ENCODE measurements around the gene MUC4.
"Not testable (repeated sequence)": the region's sequence is repeated elsewhere in the genome, so short reads cannot be mapped to it uniquely, and the experiment has no call there.

The MUC4 gene

DNA sequence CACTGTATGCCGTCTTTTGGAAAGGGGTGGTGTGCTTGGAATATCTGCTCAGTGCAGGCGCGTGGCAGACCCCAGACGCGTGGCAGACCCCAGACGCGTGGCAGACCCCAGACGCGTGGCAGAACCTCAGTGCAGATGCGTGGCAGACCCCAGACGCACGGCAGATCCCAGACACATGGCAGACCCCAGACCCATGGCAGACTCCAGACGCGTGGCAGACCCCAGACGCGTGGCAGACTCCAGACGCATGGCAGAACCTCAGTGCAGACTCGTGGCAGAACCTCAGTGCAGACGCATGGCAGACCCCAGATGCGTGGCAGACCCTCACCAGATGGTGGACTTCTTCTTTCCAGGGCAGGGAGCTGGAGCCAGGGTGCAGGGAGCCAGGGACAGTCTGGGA is 637 bp upstream of the MUC4 start:
- H3K36me3 Mint-ChIP-seq, result peaks cover 2% of the 10 kb centered on the region
- no peaks in the 10 kb centered on the region for H3K9me3 Mint-ChIP-seq
- H3K27ac Mint-ChIP-seq, result no peak overlapping the region
- DNase-seq (ENCODE audit: low spot score in 2 of 2) (no peak), ATAC-seq (ENCODE audit: low read depth) (no peak)
- H3K4me1 Mint-ChIP-seq, result peaks cover 4% of the 10 kb centered on the region
- H3K4me3 Mint-ChIP-seq, result no peak overlapping the region
- peaks cover 26% of the 10 kb centered on the region for H3K27me3 Mint-ChIP-seq

DNA sequence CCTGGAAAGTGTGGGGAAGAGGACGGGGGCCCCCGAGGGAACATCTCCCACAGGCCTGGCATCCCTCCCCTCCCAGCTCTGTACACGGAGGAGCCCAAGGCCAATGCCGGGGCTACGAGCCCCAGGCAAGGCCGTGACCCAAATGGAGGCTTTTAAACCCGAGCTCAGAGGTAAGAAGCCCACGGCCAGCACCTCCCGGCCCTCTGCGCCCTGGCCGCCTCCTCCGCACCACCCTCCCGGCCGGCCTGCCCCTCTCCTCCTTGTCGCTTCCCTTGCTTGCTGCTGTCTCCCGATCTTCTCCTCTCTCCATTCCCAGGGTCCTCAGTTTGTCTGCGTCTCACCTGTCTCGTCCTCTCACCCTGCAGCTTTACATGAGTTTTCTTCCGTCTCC is 1.3 kb downstream of the MUC4 start:
- H3K27ac Mint-ChIP-seq, result no peak overlapping the region
- no peak for DNase-seq (ENCODE audit: low spot score in 2 of 2)

DNA sequence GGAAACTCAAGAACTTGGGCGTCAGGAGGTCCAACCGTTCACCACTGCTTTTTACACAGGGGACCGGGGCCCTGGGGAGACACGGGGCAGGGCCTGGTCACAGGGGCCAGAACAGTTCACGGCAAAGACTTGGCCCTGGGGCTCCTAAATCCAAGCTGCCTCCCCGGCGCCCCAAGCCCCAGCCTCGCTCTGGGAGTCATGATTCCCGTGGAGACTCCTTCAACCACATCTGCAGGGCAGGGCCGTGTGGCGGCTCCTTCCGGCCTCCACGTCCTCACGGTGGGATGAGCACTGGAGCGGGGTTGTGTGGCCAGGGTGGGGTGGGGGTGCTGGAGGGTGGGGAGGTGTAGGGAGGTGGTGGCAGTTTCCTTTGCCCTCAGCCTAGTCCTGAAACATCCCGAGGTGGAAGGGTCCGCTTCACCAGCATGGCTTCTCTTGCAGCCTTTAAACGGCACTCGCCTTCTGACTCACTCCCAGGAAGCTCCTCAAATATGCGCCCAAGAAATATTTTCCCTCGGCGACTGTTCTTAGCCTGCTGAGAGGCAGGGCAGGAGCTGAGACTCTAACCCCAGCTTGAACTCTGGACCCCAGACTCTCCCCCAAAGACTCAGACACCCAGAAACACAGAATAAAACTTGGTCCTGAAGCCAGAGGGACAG is 1.8 kb downstream of the MUC4 start:
- Mint-ChIP-seq H3K27ac (no peak overlapping the region), H3K9me3 (no peaks in the 10 kb centered on the region), H3K36me3 (no peaks in the 10 kb centered on the region), H3K27me3 (peaks cover 33% of the 10 kb centered on the region), H3K4me3 (no peak overlapping the region), H3K4me1 (peaks cover 6% of the 10 kb centered on the region)
- DNase-seq (ENCODE audit: low spot score in 2 of 2) (no peak), ATAC-seq (ENCODE audit: low read depth) (no peak)

More for the DNA sequence above, 1.3 kb downstream of the MUC4 start:
- H3K4me3 Mint-ChIP-seq, result no peak overlapping the region
- H3K9me3 Mint-ChIP-seq, result no peaks in the 10 kb centered on the region
- ATAC-seq (ENCODE audit: low read depth), result no peak
- peaks cover 6% of the 10 kb centered on the region for H3K4me1 Mint-ChIP-seq
- no peaks in the 10 kb centered on the region for H3K36me3 Mint-ChIP-seq
- H3K27me3 Mint-ChIP-seq, result peaks cover 29% of the 10 kb centered on the region

DNA sequence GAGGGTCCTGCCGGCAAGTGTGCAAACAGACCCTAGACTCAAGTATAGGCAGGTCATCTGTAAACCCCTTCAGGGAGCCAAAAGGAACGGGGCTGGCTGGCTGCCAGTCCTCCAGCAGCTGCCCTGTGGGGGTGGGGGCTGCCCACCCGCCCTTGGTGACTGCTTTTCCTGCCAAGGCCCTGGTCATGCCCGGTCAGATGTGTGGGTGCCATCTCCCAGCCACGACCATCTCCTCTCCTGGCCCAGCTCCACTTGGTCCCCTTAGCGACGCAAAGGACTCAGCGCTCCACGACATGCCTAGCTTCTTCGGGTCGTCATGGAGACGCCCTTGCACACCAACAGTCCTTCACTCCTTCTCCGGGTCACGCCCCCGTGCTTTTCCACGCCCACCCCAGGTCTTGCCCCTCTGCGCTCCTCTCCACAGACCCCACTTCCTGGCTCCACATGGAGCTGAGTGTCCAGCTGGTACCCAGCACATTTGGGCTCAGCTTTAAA is 2.4 kb downstream of the MUC4 start:
- Mint-ChIP-seq H3K9me3 (no peaks in the 10 kb centered on the region), H3K27me3 (peaks cover 33% of the 10 kb centered on the region), H3K4me3 (no peak overlapping the region), H3K4me1 (peaks cover 6% of the 10 kb centered on the region), H3K27ac (no peak overlapping the region), H3K36me3 (no peaks in the 10 kb centered on the region)
- no peak for DNase-seq (ENCODE audit: low spot score in 2 of 2)
- no peak for ATAC-seq (ENCODE audit: low read depth)

DNA sequence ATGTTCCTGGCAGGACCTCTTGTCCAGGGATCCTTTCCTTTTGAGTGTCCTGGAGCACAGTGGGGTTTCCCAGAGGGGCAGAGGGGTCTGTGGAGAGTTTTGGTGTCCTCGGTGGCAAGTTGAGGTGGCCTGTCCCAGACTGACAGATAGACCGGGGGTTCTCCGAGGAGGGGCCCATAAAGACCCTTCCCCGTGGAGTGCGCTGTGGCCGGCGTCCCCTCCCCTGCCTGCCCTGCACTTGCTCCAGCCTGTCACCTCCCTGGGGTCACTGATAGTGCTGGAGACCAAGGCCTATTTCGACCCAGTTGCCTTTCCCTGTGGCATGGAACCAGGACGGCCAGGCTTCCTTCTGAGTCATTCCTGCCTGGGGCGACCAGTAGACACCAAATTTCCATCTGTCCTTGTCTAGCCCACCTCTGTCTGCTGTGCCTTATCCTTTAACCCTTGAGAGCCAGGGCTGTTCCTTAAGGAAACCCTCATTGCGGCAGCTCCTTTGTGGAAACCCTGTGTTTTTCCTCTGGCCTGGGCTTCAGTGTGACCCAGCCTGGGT is 2.9 kb downstream of the MUC4 start:
- Mint-ChIP-seq H3K27me3 (peaks cover 38% of the 10 kb centered on the region), H3K9me3 (no peaks in the 10 kb centered on the region), H3K36me3 (no peaks in the 10 kb centered on the region), H3K27ac (no peak overlapping the region), H3K4me3 (no peak overlapping the region), H3K4me1 (peaks cover 8% of the 10 kb centered on the region)
- ATAC-seq (ENCODE audit: low read depth), result no peak
- no peak for DNase-seq (ENCODE audit: low spot score in 2 of 2)

DNA sequence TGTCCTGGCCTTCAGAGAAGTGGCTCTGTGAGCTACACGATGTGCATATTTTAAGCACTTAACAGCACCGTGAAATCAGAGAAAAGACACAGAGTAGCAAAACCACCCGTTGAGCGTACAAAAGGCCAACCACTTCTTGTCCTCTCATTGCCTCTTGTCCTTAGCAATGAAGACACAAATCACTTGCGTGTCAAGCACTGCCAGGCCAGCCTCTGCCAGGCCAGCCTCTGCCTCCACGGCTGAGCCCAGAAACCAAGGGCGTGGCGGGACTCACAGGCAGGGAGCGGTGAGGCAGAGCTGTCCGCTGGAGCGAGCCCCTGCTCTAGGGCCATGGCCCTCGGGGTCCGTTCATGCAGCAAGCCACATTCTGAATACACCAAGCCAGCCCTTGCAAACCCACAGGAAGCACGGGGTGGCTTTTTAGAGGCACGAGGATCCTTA is 4.0 kb downstream of the MUC4 start:
- Mint-ChIP-seq H3K36me3 (no peaks in the 10 kb centered on the region), H3K27me3 (peaks cover 44% of the 10 kb centered on the region), H3K9me3 (no peaks in the 10 kb centered on the region), H3K4me3 (no peak overlapping the region), H3K4me1 (peaks cover 13% of the 10 kb centered on the region), H3K27ac (no peak overlapping the region)
- DNase-seq (ENCODE audit: low spot score in 2 of 2) (no peak), ATAC-seq (ENCODE audit: low read depth) (peak; percentile 42)

DNA sequence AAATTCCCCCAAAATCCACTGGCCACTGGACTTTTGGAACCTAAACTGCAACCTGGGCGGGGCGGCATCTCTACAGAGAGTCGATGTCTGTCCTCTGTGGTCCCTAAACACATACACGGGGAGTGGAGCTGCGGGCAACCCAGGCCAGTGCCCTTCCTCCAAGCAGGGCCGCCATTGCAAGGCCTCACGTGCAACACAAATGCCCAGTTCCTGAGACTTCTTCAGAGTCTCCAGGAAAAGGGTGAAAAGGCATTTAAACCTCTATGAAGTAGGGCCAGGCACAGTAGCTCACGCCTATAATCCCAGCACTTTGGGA is 4.9 kb downstream of the MUC4 start:
- no peak overlapping the region for H3K4me3 Mint-ChIP-seq
- ATAC-seq (ENCODE audit: low read depth), result no peak
- H3K27me3 Mint-ChIP-seq, result peaks cover 43% of the 10 kb centered on the region
- DNase-seq (ENCODE audit: low spot score in 2 of 2), result no peak
- no peak overlapping the region for H3K27ac Mint-ChIP-seq
- peaks cover 20% of the 10 kb centered on the region for H3K4me1 Mint-ChIP-seq
- H3K9me3 Mint-ChIP-seq, result no peaks in the 10 kb centered on the region
- no peaks in the 10 kb centered on the region for H3K36me3 Mint-ChIP-seq

DNA sequence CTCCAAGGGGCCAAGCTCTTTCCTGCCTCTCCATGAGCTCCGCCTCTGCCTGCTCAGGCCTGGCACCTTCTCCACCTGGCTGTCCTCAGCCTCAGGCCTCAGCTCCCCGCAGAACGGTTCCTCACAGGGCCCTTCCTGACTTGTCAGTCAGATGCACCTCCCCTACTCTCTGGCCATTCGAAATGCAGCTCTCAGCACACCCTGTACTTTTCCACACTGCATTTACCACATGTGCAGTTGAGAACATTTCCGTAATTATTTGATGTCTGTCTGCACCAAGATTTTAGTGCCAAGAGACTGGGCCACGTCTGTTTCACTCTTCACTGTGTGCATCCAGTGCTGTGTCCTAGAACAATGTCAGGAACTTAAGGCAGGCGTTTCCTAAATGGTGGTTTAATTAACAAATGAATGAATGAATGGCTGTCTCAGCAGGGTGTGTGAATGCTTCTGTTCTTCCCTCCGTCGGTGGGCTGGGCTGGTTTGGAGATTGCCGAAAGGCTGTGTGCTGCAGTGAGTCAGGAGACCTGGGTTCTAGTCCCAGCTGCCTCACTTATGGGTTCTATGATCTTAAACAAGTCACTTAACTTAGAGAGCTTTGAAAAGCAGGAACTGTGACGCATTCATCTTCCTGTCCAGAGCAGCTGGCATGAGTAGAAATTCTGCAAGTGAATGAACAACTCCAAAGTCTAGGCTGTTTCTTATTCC is 5.4 kb downstream of the MUC4 start:
- Mint-ChIP-seq H3K36me3 (no peaks in the 10 kb centered on the region), H3K4me1 (peaks cover 23% of the 10 kb centered on the region), H3K27me3 (peaks cover 45% of the 10 kb centered on the region), H3K27ac (no peak overlapping the region), H3K4me3 (no peak overlapping the region), H3K9me3 (no peaks in the 10 kb centered on the region)
- ATAC-seq (ENCODE audit: low read depth) (no peak), DNase-seq (ENCODE audit: low spot score in 2 of 2) (no peak)

DNA sequence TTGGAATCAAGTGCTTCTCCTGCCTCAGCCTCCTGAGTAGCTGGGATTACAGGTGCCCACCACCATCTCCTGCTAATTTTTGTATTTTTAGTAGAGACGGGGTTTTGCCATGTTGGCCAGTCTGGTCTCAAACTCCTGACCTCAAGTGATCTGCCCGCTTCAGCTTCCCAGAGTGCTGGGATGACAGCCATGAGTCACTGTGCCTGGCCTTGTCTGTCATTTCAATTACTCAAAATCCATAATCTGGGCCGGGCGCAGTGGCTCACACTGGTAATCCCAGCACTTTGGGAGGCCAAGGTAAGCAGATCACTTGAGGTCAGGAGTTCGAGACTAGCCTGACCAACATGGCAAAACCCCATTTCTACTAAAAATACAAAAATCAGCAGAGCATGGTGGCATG is 6.1 kb downstream of the MUC4 start:
- H3K4me3 Mint-ChIP-seq; ATAC-seq (ENCODE audit: low read depth): not testable (repeated sequence)
- peaks cover 21% of the 10 kb centered on the region for H3K4me1 Mint-ChIP-seq

DNA sequence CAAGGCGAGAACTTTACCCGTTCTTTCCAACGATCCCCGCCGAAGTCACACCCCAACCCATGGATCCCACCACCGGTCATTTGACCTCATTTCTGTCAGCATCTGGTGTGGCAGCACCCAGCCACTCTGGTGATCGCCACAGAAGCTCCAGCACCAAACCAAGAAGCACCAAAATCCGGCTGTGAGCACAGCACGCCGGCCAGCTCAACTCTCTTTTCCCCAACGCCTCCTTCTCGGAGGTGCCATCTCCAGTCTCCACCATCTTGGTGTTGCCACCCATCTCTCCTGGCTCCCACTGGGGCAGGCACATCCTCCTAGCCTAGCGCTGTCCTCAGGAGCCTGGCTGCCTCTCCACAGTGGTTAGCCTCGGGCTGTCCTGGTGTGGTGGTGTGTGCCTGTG is 6.5 kb downstream of the MUC4 start:
- Mint-ChIP-seq H3K4me3 (no peak overlapping the region), H3K36me3 (no peaks in the 10 kb centered on the region), H3K27ac (no peak overlapping the region), H3K9me3 (no peaks in the 10 kb centered on the region), H3K27me3 (peaks cover 41% of the 10 kb centered on the region), H3K4me1 (peaks cover 21% of the 10 kb centered on the region)
- ATAC-seq (ENCODE audit: low read depth), result no peak
- no peak for DNase-seq (ENCODE audit: low spot score in 2 of 2)

More for the DNA sequence above, 6.1 kb downstream of the MUC4 start:
- not testable (repeated sequence) for DNase-seq (ENCODE audit: low spot score in 2 of 2); H3K27ac Mint-ChIP-seq; H3K36me3 Mint-ChIP-seq; H3K9me3 Mint-ChIP-seq
- H3K27me3 Mint-ChIP-seq, result peaks cover 41% of the 10 kb centered on the region

DNA sequence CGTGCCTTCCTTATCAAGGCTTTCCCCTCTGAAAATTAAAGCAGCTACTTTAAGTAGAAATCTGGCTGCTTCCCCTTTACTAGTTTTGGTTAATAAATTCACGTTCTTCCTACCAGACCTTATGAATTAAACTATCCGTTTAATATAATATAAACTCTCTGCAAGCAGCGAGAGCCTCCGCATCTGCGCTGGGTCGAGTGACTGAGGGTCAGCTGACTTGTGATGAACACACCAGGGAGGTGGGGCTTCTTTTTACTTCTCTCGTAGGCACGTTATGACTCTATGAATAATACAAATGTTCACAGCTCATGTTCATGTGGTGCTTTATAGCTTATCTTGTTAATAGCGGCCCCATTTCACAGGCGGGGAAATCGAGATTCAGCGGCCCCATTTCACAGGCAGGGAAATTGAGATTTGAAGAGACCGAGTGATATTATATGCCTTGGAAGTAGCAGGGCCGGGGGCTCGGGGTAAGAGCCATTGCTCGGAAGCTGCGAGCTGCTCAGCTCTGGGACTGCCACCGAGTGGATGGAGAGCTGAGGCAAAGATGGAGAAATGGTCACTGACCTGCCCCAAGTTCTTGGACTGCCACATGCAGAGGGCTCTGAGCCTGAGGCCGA is 8.3 kb downstream of the MUC4 start:
- no peaks in the 10 kb centered on the region for H3K9me3 Mint-ChIP-seq
- H3K4me1 Mint-ChIP-seq, result peaks cover 21% of the 10 kb centered on the region
- H3K4me3 Mint-ChIP-seq, result peak overlapping the region; percentile 22
- H3K27me3 Mint-ChIP-seq, result peaks cover 39% of the 10 kb centered on the region
- no peak overlapping the region for H3K27ac Mint-ChIP-seq
- no peaks in the 10 kb centered on the region for H3K36me3 Mint-ChIP-seq
- peak; percentile 21 for ATAC-seq (ENCODE audit: low read depth)
- no peak for DNase-seq (ENCODE audit: low spot score in 2 of 2)

DNA sequence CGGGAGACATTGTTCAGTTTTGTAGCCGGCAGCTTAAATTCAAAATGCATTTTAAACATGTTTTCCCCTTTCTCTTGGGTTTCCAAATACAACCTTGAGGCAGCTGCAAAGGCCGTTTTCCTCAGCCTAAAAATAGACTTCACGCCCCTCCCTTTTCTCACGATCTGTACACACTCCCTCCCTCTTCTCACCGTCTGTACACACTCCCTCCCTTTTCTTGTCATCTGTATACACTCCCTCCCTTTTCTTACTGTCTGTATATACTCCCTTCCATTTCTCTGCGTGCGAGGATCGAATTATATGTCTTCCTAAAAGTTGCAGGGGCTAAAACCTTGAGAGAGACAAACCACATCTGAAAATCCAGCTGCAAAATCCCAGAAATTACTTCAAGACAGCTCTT is 8.9 kb downstream of the MUC4 start:
- peaks cover 21% of the 10 kb centered on the region for H3K4me1 Mint-ChIP-seq
- DNase-seq (ENCODE audit: low spot score in 2 of 2) (no peak), ATAC-seq (ENCODE audit: low read depth) (peak; percentile 36)
- H3K4me3 Mint-ChIP-seq, result peak overlapping the region; percentile 22
- H3K9me3 Mint-ChIP-seq, result no peaks in the 10 kb centered on the region
- no peaks in the 10 kb centered on the region for H3K36me3 Mint-ChIP-seq
- H3K27me3 Mint-ChIP-seq, result peaks cover 38% of the 10 kb centered on the region
- no peak overlapping the region for H3K27ac Mint-ChIP-seq

DNA sequence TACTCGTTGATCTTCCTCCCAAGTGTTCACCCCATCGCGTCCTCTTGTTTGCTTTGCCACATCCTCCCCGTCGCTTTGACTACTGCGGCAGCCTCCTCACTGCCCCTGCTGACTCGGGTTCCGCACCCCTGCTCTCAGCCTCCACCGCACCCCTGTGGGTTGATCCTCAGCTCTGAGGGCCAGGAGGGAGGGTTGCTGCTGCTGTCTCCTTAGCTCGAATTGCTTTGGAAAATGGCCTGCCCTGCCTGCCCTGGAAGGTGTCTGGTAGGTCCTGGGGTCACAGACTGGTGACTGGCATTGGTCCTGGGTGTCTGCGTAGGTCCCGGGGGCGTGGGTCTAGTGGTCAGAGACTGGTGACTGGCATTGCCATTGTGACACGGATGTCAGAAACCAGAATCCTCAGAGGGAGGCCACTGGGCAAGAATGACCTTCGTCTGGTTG is 9.4 kb downstream of the MUC4 start:
- ATAC-seq (ENCODE audit: low read depth) (peak; percentile 73), DNase-seq (ENCODE audit: low spot score in 2 of 2) (no peak)
- Mint-ChIP-seq H3K9me3 (no peaks in the 10 kb centered on the region), H3K4me1 (peaks cover 21% of the 10 kb centered on the region), H3K27ac (peak overlapping the region; percentile 82), H3K4me3 (peak overlapping the region; percentile 39), H3K36me3 (no peaks in the 10 kb centered on the region), H3K27me3 (peaks cover 38% of the 10 kb centered on the region)
